ENCODE measurements around the gene BCL3. TPM values are rescaled to one million over a fixed set of nuclear protein-coding genes. Genes with fewer than 3 reads are reported as not detected.

BCL3 gene
- total RNA-seq, 3 donors from 2014 or later = 78.9 to 145 (median 90.6) TPM

- ATAC-seq (no peak), DNase-seq (no peak)
- TF ChIP-seq CTCF (IDR thresholded peaks at IDR 0.05) = no peak
- intact Hi-C loops (cut with DNase I, micrococcal nuclease) = loop anchor here in 1 of 2 donors (10.0 kb wide), 1 partner anchor 51 kb away; no protein-coding TSS in a partner anchor
- Histone ChIP-seq H3K4me3 (no peak overlapping the region), H3K36me3 (ENCODE audit: low read depth) (no peaks in the 10 kb centered on the region), H3K4me1 (ENCODE audit: low read depth) (peaks cover 15% of the 10 kb centered on the region), H3K9me3 (no peaks in the 10 kb centered on the region)
These were observed 35.0 kb downstream of the BCL3 start for GRCh38 chr19:44783545-44783944.

- Histone ChIP-seq H3K4me3 (no peak overlapping the region), H3K4me1 (ENCODE audit: low read depth) (peaks cover 8% of the 10 kb centered on the region), H3K36me3 (ENCODE audit: low read depth) (no peaks in the 10 kb centered on the region), H3K9me3 (no peaks in the 10 kb centered on the region)
- intact Hi-C loops (cut with DNase I, micrococcal nuclease) = loop anchor here (5.0 to 10.0 kb wide), 2 partner anchors 50 to 57 kb away; no protein-coding TSS in a partner anchor
- DNase-seq = no peak
- peak; percentile 22 for ATAC-seq
- no peak for TF ChIP-seq CTCF (IDR thresholded peaks at IDR 0.05)
These were observed 36.8 kb downstream of the BCL3 start for GRCh38 chr19:44785271-44785670.

- H3K4me3 ChIP-seq = no peak overlapping the region
- no peaks in the 10 kb centered on the region for H3K36me3 ChIP-seq (ENCODE audit: low read depth)
- H3K9me3 ChIP-seq = no peaks in the 10 kb centered on the region
- peaks cover 5% of the 10 kb centered on the region for H3K4me1 ChIP-seq (ENCODE audit: low read depth)
- DNase-seq = no peak
- no peak for ATAC-seq
- no peak for TF ChIP-seq CTCF (IDR thresholded peaks at IDR 0.05)
- intact Hi-C loops (cut with DNase I, micrococcal nuclease) = loop anchor here (5.0 to 10.0 kb wide), 2 partner anchors 49 to 56 kb away; no protein-coding TSS in a partner anchor
These were observed 37.5 kb downstream of the BCL3 start for GRCh38 chr19:44785993-44786392.

- DNase-seq = no peak
- peaks cover 5% of the 10 kb centered on the region for H3K4me1 ChIP-seq (ENCODE audit: low read depth)
- H3K9me3 ChIP-seq = no peaks in the 10 kb centered on the region
- H3K36me3 ChIP-seq (ENCODE audit: low read depth) = no peaks in the 10 kb centered on the region
- intact Hi-C loops (cut with DNase I, micrococcal nuclease) = loop anchor here (5.0 to 10.0 kb wide), 2 partner anchors 46 to 53 kb away; no protein-coding TSS in a partner anchor
- no peak for ATAC-seq
- no peak for TF ChIP-seq CTCF (IDR thresholded peaks at IDR 0.05)
- no peak overlapping the region for H3K4me3 ChIP-seq
These were observed 40.5 kb downstream of the BCL3 start for GRCh38 chr19:44788971-44789370.

- DNase-seq (no peak), ATAC-seq (no peak)
These were observed 41.5 kb downstream of the BCL3 start for GRCh38 chr19:44789943-44790483.

More at GRCh38 chr19:44789943-44790483, 41.5 kb downstream of the BCL3 start:
- no peak overlapping the region for H3K4me3 ChIP-seq
- no peaks in the 10 kb centered on the region for H3K36me3 ChIP-seq (ENCODE audit: low read depth)
- TF ChIP-seq CTCF (IDR thresholded peaks at IDR 0.05) = no peak
- intact Hi-C loops (cut with DNase I, micrococcal nuclease) = loop anchor here (5.0 to 10.0 kb wide), 2 partner anchors 45 to 52 kb away; no protein-coding TSS in a partner anchor
- no peaks in the 10 kb centered on the region for H3K4me1 ChIP-seq (ENCODE audit: low read depth)
- H3K9me3 ChIP-seq = no peaks in the 10 kb centered on the region

All from mucosa of descending colon (tissue), 3 donors.